Central memory CD8-positive, alpha-beta T cell (primary cell): ENCODE measurements around the gene CDK5.
"Not testable (repeated sequence)": the region's sequence is repeated elsewhere in the genome, so short reads cannot be mapped to it uniquely, and the experiment has no call there.

Experiments used
- ATAC-seq: fragments of 150-1000 bp; cut with Tn5 transposase; replicated peaks from 2 replicates; pipeline ENCODE4 v1.10.0; 2022; ENCODE audit warnings: mild to moderate bottlenecking, moderate FRiP score, moderate number of reproducible peaks; ENCODE audit not compliant: poor library complexity, severe bottlenecking; ENCODE audit errors: extremely low read depth
- DNase-seq, 2 donors: peaks; one replicate each; pipeline ENCODE4 v3.0.0; 2021; ENCODE audit warnings: low spot score in 2 of 2
- H3K27ac Mint-ChIP-seq: one replicate; pipeline ENCODE4 v1.8.0; 2022; ENCODE audit warnings: low read depth, mild to moderate bottlenecking, moderate library complexity, mixed read lengths
- H3K27me3 Mint-ChIP-seq: one replicate; pipeline ENCODE4 v1.8.0; 2022; ENCODE audit warnings: mixed read lengths
- H3K36me3 Mint-ChIP-seq: one replicate; pipeline ENCODE4 v1.8.0; 2022; ENCODE audit warnings: mild to moderate bottlenecking, moderate library complexity, mixed read lengths; ENCODE audit not compliant: insufficient read depth
- H3K4me1 Mint-ChIP-seq: one replicate; pipeline ENCODE4 v1.8.0; 2022; ENCODE audit warnings: mixed read lengths
- H3K4me3 Mint-ChIP-seq: one replicate; pipeline ENCODE4 v1.8.0; 2022; ENCODE audit warnings: mild to moderate bottlenecking, moderate library complexity, mixed read lengths
- H3K9me3 Mint-ChIP-seq: one replicate; pipeline ENCODE4 v1.8.0; 2022; ENCODE audit warnings: mixed read lengths

Gene CDK5

GRCh38 chr7:151053751-151054150, 3.9 kb downstream of the CDK5 start:
- DNase-seq (no peak), ATAC-seq (no peak)
- Mint-ChIP-seq H3K27ac (no peak overlapping the region), H3K4me1 (peaks cover 21% of the 10 kb centered on the region), H3K27me3 (peaks cover 16% of the 10 kb centered on the region), H3K36me3 (peaks cover 6% of the 10 kb centered on the region), H3K9me3 (no peaks in the 10 kb centered on the region), H3K4me3 (no peak overlapping the region)

GRCh38 chr7:151053096-151053495, 4.6 kb downstream of the CDK5 start:
- no peaks in the 10 kb centered on the region for H3K9me3 Mint-ChIP-seq
- H3K27me3 Mint-ChIP-seq = peaks cover 16% of the 10 kb centered on the region
- H3K4me1 Mint-ChIP-seq = peaks cover 15% of the 10 kb centered on the region
- peaks cover 2% of the 10 kb centered on the region for H3K36me3 Mint-ChIP-seq
- DNase-seq = no peak
- no peak overlapping the region for H3K27ac Mint-ChIP-seq
- H3K4me3 Mint-ChIP-seq = no peak overlapping the region
- ATAC-seq = no peak

- peaks cover 16% of the 10 kb centered on the region for H3K27me3 Mint-ChIP-seq
- H3K4me1 Mint-ChIP-seq = peaks cover 5% of the 10 kb centered on the region
- no peaks in the 10 kb centered on the region for H3K36me3 Mint-ChIP-seq
- ATAC-seq (peak; percentile 74), DNase-seq (peak in 1 of 2 donors; percentile 30)
- H3K9me3 Mint-ChIP-seq = no peaks in the 10 kb centered on the region
- no peak overlapping the region for H3K27ac Mint-ChIP-seq
- no peak overlapping the region for H3K4me3 Mint-ChIP-seq
Observed at GRCh38 chr7:151051108-151051507, 6.6 kb downstream of the CDK5 start.

- Mint-ChIP-seq H3K9me3 (no peaks in the 10 kb centered on the region), H3K27me3 (peaks cover 16% of the 10 kb centered on the region), H3K36me3 (peaks cover 1% of the 10 kb centered on the region), H3K4me1 (peaks cover 5% of the 10 kb centered on the region), H3K4me3 (no peak overlapping the region), H3K27ac (no peak overlapping the region)
- DNase-seq (no peak), ATAC-seq (no peak)
Observed at GRCh38 chr7:151048911-151049463, 8.7 kb downstream of the CDK5 start.

GRCh38 chr7:151047976-151048815, 9.5 kb downstream of the CDK5 start, which contains the start of gene ASIC3:
Gene ASIC3 (plus strand): TSS chr7:151048531. CDS start chr7:151048886, 355 bp downstream.
- H3K27me3 Mint-ChIP-seq = peaks cover 16% of the 10 kb centered on the region
- peaks cover 5% of the 10 kb centered on the region for H3K4me1 Mint-ChIP-seq
- H3K27ac Mint-ChIP-seq = no peak within 1 kb of the TSS
- DNase-seq (no peak), ATAC-seq (no peak)
- no peaks in the 10 kb centered on the region for H3K9me3 Mint-ChIP-seq
- no peak within 1 kb of the TSS for H3K4me3 Mint-ChIP-seq
- H3K36me3 Mint-ChIP-seq = peaks cover 1% of the 10 kb centered on the region

GRCh38 chr7:151046603-151047573, 10.8 kb downstream of the CDK5 start:
- H3K27ac Mint-ChIP-seq = no peak overlapping the region

GRCh38 chr7:151045967-151046366, 11.7 kb downstream of the CDK5 start:
- H3K4me1 Mint-ChIP-seq = no peaks in the 10 kb centered on the region
- H3K36me3 Mint-ChIP-seq = peaks cover 7% of the 10 kb centered on the region
- ATAC-seq (no peak), DNase-seq (no peak)
- no peaks in the 10 kb centered on the region for H3K9me3 Mint-ChIP-seq
- H3K4me3 Mint-ChIP-seq = no peak overlapping the region
- H3K27me3 Mint-ChIP-seq = no peaks in the 10 kb centered on the region
- no peak overlapping the region for H3K27ac Mint-ChIP-seq

More at GRCh38 chr7:151046603-151047573, 10.8 kb downstream of the CDK5 start:
- no peak overlapping the region for H3K4me3 Mint-ChIP-seq
- H3K27me3 Mint-ChIP-seq = peaks cover 3% of the 10 kb centered on the region
- H3K4me1 Mint-ChIP-seq = no peaks in the 10 kb centered on the region
- no peaks in the 10 kb centered on the region for H3K9me3 Mint-ChIP-seq
- ATAC-seq (no peak), DNase-seq (no peak)
- peaks cover 6% of the 10 kb centered on the region for H3K36me3 Mint-ChIP-seq

DNA sequence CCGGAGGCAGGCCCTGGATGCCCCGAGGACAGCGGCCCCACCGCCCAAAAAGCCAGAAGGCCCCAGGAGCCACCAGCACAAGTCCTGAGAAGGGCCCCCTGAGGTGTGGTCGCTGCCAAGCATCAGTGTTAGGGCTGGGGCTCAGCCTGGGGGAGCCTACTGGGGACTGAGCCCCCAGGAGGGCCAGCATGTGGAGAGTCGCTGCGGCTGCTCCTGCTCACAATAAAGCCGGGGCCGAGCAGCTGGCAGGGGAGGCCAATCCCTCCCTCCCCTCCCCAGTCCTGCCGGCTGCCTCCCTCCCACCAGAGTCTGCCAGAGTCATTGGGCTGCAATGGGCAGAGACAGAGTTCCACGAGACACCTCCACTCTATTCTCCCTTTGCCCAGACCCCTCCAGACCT, 12.4 kb downstream of the CDK5 start:
- Mint-ChIP-seq H3K4me1 (no peaks in the 10 kb centered on the region), H3K36me3 (peaks cover 7% of the 10 kb centered on the region), H3K27me3 (no peaks in the 10 kb centered on the region), H3K9me3 (no peaks in the 10 kb centered on the region), H3K4me3 (no peak overlapping the region), H3K27ac (no peak overlapping the region)
- DNase-seq (no peak), ATAC-seq (no peak)

- H3K4me1 Mint-ChIP-seq = peaks cover 4% of the 10 kb centered on the region
- no peak overlapping the region for H3K27ac Mint-ChIP-seq
- ATAC-seq (no peak), DNase-seq (no peak)
- H3K27me3 Mint-ChIP-seq = no peaks in the 10 kb centered on the region
- H3K4me3 Mint-ChIP-seq = no peak overlapping the region
- H3K9me3 Mint-ChIP-seq = no peaks in the 10 kb centered on the region
- H3K36me3 Mint-ChIP-seq = peaks cover 7% of the 10 kb centered on the region
Observed at GRCh38 chr7:151043959-151044358, 13.7 kb downstream of the CDK5 start.

DNA sequence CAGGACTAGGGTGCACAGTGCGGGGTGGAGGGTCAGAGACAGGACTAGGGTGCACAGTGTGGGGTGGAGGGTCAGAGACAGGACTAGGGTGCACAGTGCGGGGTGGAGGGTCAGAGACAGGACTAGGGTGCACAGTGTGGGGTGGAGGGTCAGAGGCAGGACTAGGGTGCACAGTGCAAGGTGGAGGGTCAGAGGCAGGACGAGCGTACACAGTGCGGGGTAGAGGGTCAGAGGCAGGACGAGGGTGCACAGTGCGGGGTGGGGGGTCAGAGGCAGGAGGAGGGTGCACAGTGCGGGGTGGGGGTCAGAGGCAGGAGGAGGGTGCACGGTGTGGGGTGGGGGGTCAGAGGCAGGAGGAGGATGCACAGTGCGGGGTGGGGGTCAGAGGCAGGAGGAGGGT, 14.2 kb downstream of the CDK5 start:
- not testable (repeated sequence) for H3K27me3 Mint-ChIP-seq, H3K27ac Mint-ChIP-seq, H3K4me3 Mint-ChIP-seq, ATAC-seq, H3K9me3 Mint-ChIP-seq, H3K4me1 Mint-ChIP-seq, DNase-seq, H3K36me3 Mint-ChIP-seq

GRCh38 chr7:151040616-151041375, 16.9 kb downstream of the CDK5 start:
- peaks cover 4% of the 10 kb centered on the region for H3K4me1 Mint-ChIP-seq
- H3K4me3 Mint-ChIP-seq = no peak overlapping the region
- H3K27me3 Mint-ChIP-seq = no peaks in the 10 kb centered on the region
- H3K27ac Mint-ChIP-seq = no peak overlapping the region
- DNase-seq = no peak
- H3K36me3 Mint-ChIP-seq = peaks cover 9% of the 10 kb centered on the region
- H3K9me3 Mint-ChIP-seq = no peaks in the 10 kb centered on the region
- ATAC-seq = no peak
